ENCODE results near the gene ARMCX2.
A peak's percentile ranks its signal among the peaks of the same experiment; 100 is the strongest.
"Not testable (repeated sequence)": the region's sequence is repeated elsewhere in the genome, so short reads cannot be mapped to it uniquely, and the experiment has no call there.

Gene ARMCX2

DNA sequence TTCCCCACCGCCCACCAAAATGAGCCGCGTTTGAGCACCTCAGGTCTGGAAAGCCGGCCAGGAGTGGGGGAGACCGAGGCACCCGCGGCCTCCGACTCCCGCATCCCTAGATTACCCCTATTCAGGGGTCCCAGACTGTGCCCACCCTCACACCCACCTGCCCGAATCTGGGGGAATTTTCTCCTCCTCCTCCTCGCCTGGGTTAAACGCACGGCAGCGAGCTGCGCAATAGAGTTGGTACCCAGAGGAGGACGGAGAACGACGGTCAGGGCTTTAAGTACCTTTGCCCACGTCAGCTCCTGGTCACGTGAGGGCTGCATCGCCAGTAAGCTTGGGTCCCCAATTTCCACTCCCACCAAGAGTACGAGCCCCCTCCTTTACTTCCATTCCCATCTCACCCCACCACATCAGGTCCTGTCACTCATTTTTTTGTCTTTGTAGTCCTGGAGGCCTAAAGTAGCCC lies at the start of gene ARMCX2:
ARMCX2 (minus strand) TSS at position 250 of the 463 bp plus-strand sequence. CDS start 2,262 bp downstream, outside the sequence.
- DNase-seq: peak in 1 of 4 experiments; percentile 0

GRCh38 chrX:101709384-101709783 lies 49.7 kb upstream of the ARMCX2 start:
- DNase-seq: no peak

DNA sequence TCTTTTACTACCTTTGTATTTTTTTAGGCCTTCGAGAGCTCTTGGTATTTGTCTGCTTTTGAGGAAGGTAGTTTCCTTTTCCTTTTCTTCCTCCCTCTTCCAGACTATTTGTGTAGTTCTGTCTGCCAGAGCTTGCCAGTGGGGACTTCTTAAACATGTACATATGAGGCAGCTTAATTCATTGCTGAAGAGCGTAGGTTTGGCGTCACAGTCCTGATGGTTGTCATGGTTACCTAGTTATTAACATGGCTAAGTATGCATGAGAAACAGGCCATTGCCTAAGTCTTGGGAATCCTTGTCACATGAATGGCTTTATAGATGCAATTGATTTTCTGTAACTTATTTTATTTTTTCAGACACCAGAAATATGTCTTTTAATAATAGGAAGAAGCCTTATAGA lies 48.5 kb upstream of the ARMCX2 start:
- DNase-seq: no peak

GRCh38 chrX:101693476-101693875 lies 33.8 kb upstream of the ARMCX2 start:
- DNase-seq: no peak

DNA sequence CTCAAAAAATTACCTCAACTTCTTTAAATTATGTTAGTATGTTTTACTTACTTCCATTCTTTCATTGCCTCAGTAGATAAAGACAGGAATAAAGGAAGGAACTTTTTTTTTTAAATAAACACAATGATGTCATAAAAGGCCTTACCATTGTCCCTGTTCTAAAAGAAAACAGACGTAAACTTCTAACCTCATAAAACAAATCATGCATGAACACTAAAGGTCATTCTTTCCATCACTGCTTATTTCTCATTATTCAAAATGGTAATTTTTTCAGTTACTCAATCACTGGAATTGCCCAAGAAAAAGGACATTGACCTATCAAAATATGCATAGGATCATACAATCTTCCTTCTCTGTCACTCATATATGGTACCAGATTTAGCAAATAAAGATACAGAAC lies 32.2 kb upstream of the ARMCX2 start:
- no peak for DNase-seq

GRCh38 chrX:101686574-101686973 lies 26.9 kb upstream of the ARMCX2 start:
- DNase-seq: no peak

- no peak for DNase-seq
Measured at GRCh38 chrX:101685923-101686322, 26.3 kb upstream of the ARMCX2 start.

DNA sequence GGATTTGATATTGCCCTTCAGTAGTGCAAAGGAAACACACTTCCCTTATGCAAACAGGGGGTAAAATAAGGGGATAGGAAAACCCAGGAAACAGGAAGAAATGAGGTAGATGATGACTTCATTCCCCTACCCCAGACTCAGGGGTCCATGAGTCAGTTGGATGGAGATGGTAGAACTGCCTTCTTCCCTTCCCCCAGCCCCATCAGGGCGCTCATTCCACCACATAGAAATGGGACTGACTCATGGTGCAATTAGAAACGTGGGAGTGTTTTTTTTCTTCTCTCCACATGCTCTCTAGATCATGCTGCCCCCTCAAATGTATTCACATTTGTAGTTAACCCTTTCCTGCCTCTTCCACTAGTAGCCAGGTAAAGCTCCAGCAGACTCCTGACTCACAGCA lies 23.1 kb upstream of the ARMCX2 start:
- no peak for DNase-seq

DNA sequence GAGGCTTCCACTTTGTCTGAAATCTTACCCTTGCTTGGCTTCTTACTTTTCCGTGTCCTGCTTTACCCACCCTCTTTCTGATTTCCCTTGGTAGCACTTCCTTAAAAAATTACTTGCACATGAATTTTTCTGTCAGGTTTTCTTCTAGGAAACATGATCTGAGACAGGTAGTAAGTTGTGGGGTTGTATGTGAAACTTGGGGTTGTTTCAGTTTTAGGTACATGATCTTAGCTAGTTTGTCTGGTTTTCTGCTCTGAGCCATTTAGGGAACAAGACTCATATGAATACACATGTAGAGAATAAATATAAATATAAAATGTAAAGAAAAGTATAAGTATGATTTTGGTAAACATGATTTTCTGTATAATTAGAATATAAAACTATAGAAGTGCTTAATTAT lies 17.4 kb upstream of the ARMCX2 start:
- no peak for DNase-seq

DNA sequence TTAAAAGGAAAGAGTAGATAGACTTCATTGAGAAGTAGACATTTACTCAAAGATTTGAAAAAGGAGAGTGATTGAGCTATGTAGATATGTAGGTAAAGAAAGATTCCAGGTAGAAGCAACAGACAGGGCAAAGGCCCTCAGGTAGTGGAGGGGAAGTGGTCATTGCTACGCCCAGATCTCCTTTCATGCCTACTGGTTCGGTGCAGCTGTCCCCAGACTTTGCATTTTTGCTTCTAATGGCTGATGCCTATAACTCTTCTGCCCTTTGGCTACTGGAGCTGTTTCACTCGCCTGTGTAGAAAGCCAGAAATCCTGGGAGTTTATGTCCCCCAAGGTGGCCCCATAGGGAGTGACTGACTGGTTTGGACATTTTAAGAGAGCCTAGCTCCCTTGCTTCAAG lies 16.9 kb upstream of the ARMCX2 start:
- no peak for DNase-seq

DNA sequence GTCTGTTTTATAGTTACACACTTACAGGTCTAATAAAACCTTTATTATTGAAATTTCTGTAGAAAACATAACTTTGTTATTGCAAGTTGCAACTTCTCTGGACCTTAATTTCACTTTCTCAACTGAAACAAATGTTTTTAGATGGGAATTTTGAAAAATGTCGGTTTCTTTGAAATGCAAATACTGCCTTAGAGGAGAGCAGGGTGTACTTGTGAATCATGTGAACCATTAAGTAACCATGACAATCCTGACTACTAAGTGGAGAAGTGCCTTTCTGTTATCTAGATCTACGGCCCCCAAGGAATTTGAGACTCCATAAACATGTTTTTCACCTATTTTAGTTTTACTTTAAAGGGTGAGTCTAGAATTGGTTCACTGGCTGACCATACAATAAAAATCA lies 8.5 kb upstream of the ARMCX2 start:
- DNase-seq: no peak

DNA sequence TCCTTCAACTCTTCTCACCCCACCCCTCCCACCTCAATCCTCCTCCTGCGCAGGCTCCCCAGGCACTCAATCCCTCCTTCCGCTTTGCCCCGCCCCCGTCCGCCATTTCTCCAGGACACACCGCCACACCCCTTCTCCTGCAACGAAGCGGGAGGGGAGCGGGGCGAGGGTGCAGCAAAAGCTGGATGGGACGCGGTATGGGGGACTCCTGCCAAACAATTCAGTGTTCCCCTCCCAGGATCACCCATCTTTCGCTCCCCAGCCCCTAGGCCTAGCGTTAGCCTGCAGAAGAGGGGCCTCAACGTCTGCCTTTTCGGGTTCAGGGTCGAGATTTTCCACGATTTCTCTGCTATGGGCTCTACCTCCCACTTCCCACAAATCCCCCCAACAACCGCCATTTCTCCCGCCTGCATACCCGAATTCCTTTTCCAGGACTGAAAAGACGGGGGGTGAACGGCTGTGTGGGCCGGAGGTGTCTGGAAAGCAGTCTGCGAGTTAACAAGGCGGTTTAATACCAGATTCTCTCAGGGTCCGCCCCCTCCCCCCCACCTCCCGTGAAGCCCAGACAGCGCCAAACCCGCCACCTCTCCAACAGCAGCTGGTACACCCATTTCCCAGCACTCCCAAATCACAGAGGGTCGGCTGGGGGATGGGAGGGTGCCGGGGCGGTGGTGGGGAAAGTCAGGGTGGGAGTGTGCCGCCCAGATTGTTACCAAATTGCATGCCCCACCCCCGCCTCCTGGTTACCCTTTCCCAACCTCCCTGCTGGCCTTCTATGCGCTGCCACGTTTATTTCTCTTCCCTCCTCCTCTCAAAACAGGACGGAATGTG lies 774 bp downstream of the ARMCX2 start:
- peak in 2 of 4 experiments; percentile 24 to 56 for DNase-seq

DNA sequence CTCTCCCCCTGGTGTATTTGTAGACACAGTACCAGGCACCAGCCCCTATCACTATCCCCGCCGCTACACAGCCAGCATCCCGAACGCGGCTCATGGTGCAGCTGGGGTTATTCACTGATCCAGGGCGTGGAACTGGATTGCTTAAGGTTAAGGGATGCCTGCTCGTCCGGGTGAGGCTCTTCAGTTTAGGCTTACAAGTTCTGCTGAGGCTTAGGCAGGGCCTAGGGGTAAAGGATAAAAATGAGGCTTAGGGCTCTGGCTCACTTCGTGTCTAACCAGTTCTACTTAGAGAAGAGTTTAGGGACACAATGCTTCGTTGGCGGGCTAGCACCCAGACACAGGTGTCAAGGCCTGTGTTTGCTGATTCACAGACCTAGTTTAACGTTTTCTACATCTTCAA lies 2.2 kb downstream of the ARMCX2 start:
- no peak for DNase-seq

DNA sequence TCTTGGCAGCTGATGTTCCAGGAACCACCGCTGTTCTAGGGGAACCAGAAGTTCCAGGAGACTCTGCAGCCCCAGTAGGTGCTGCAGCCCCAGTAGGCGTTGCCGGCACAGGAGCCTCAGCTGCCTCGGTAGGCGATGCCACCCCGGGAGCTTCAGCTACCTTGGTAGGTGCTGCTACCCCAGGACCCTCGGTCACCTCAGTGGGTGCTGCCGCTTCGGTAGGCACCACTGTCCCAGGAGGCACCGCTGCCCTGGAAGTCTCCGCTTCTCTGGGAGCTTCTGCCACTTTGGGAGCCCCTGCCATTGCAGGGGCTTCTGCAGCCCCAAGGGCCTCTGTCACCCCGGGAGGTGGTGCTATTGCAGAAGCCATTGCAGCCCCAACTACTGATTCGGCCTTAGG lies 2.8 kb downstream of the ARMCX2 start:
- no peak for DNase-seq

- DNase-seq: no peak
Measured at GRCh38 chrX:101655534-101655933, 4.1 kb downstream of the ARMCX2 start.

- not testable (repeated sequence) for DNase-seq
Measured at GRCh38 chrX:101647716-101648115, 11.9 kb downstream of the ARMCX2 start.

DNA sequence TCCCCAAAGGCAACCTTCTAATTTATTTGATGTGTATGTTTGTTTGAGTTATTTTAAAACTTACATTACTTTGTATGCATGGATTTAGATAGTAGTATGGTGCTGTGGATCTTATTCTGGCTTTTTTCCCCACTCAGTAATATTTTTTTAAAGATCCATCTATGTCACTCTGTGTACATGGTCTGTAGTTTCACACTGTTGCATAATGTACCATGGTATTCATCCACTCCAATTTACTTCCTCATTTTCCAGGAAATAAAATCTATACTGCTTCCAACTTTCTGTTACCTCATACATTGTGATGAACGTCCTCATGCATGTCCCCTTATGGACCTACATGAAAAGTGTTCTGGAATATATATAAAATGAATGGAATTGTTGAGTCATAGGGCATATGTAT lies 17.6 kb downstream of the ARMCX2 start:
- no peak for DNase-seq

DNA sequence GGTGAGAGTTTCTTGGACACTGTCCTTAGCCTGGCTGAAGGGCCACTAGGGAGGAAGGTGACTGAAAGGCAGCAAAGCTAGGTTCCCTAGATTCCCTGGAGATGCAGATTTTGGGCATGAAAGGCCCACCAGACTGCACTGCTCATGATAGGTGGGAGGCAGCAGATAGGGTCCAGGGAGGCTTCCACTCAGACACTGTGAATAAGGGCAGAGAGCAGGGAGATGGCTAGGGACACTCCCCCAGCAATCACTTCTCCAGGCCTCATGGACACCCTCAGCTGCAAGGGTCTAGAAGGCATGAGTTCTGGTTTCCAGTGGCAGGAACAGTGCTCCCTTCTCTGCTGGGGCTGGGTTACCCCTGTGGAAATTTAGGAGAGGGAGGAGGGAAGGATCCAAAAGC lies 20.1 kb downstream of the ARMCX2 start:
- no peak for DNase-seq

- no peak for DNase-seq
Measured at GRCh38 chrX:101619364-101619763, 40.3 kb downstream of the ARMCX2 start.

- DNase-seq: peak; percentile 6 to 56 (median 27)
Measured at GRCh38 chrX:101617211-101618191, 42.1 kb downstream of the ARMCX2 start, which contains the start of gene ARMCX6. TSS of gene ARMCX6 (minus strand) at chrX:101618000. CDS start at chrX:101616620, 1,380 bp downstream.

- DNase-seq: no peak
Measured at GRCh38 chrX:101605728-101606127, 53.9 kb downstream of the ARMCX2 start.
